Measurements from ENCODE around the gene PSMC3.

Gene PSMC3

DNA sequence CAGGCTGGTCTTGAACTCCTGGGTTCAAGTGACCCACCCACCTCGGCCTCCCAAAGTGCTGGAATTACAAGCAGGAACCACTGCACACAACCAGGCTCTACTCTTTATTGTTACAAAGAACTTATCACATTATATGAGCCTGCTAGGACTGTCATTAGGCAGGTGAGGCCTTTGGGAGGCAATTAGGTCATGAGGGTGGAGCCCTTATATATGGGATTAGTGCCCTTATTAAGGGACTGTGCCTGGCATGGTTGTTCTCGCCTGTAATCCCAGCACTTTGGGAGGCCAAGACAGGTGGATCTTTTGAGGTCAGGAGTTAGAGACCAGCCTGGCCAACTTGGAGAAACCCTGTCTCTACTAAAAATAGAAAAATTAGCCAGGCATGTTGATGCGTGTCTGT lies 10.5 kb upstream of the PSMC3 start:
- no peak for DNase-seq
- no peak for TF ChIP-seq POLR2A (IDR thresholded peaks at IDR 0.05; ENCODE audit: low read length)
- no peak for TF ChIP-seq GATA1 (IDR thresholded peaks at IDR 0.05; ENCODE audit: low read depth, low read length)

DNA sequence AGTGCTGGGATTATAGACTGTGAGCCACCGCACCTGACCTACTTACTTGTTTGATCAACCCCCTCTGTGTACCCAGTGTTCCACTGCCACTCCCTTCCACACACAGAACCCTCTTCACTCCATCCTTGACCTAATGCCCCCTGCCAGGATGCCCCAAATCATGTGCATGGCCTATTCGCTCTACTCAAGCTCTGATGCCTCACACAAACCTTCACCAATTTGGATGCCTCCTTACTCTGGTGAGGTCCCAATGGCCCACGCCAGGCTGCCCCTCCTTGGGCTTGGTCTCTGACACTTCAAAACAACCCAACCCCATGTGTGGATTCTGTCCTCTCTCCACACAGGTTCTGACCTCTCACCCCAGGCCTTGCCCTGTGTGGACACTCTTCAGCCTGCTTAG lies 9.4 kb upstream of the PSMC3 start:
- no peak for TF ChIP-seq POLR2A (IDR thresholded peaks at IDR 0.05; ENCODE audit: low read length)
- no peak for TF ChIP-seq GATA1 (IDR thresholded peaks at IDR 0.05; ENCODE audit: low read depth, low read length)
- no peak for DNase-seq

DNA sequence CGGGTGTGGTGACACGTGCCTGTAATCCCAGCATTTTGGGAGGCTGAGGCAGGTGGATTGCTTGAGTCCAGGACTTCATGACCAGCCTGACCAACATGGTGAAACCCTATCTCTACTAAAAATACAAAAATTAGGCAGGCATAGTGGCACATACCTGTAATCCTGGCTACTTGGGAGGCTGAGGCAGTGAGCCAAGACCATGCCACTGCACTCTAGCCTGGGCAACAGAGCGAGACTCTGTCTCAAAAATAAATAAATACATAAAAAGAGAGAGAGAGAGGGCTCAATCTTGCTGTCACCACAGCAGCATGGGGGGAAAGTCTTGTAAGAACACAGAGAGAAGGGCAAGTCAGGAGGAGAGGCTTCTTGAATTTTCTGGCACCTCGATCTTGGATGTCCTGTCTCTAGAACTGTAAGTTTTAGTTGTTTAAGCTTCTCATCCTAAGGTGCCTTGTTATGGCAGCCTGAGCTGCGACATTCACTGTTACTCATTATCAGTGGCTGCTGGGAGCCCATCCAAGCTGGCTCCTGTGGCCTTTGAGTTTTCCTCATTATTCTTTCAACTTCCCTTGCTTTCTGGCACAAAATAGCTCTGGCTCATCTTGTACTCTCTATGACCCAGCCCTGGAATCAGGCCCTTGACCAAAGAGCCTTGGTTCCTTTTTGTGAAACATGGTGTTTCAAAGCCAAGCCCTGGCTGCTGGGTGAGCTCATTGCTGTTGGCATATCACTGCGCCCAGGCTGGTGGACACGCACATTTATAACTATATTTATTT lies 8.0 kb upstream of the PSMC3 start:
- TF ChIP-seq POLR2A (IDR thresholded peaks at IDR 0.05; ENCODE audit: low read length), result no peak
- no peak for TF ChIP-seq GATA1 (IDR thresholded peaks at IDR 0.05; ENCODE audit: low read depth, low read length)

DNA sequence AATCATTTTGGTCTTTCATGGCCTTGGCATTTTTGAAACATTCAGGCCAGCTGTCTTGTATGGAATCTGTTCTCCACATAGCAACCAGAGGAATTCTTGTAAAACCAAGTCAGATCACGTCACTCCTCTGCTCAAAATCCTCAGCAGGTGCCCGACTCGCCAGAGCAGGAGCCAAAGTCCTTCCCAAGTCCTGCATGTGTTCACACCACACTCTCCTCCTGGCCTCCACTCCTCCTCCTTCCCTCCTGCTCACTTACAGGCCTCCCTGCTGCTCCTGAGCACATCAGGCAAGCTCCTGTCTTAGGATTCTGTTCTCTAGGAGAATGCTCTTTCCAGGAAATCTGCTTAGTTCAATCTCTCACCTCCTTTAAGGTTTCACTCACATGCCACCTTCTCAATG lies 6.9 kb upstream of the PSMC3 start:
- DNase-seq, result no peak
- no peak for TF ChIP-seq POLR2A (IDR thresholded peaks at IDR 0.05; ENCODE audit: low read length)
- no peak for TF ChIP-seq GATA1 (IDR thresholded peaks at IDR 0.05; ENCODE audit: low read depth, low read length)

More for the DNA sequence above, 8.0 kb upstream of the PSMC3 start:
- no peak for DNase-seq

DNA sequence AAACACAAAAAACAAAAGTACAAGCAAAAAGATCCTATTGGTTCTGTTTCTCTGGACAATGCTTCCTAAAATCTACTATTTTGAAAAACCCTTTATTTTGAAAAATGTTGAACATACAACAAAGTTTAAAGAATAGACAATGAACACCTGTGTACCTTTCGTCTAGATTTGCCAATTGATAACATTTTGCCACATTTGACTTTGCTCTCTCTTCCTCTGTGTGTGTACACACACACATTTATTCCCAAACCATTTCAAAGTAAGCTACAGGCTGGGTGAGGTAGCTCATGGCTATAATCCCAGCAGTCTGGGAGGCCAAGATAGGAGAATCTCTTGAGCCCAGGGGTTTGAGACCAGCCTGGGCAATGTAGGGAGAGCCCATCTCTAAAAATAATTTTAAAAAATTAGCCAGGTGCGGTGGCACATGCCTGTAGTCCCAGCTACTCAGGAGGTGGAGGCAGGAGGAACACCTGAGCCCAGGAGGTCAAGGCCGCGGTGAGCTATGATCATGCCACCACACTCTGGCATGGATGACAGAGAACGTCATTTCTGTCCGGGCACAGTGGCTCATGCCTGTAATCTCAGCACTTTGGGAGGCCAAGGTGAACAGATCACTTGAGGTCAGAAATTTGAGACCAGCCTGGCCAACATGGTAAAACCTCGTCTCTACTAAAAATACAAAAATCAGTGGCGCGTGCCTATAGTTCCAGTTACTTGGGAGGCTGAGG lies 5.3 kb upstream of the PSMC3 start:
- no peak for TF ChIP-seq POLR2A (IDR thresholded peaks at IDR 0.05; ENCODE audit: low read length)
- TF ChIP-seq GATA1 (IDR thresholded peaks at IDR 0.05; ENCODE audit: low read depth, low read length), result no peak
- DNase-seq, result peak in 1 of 2 experiments; percentile 18

DNA sequence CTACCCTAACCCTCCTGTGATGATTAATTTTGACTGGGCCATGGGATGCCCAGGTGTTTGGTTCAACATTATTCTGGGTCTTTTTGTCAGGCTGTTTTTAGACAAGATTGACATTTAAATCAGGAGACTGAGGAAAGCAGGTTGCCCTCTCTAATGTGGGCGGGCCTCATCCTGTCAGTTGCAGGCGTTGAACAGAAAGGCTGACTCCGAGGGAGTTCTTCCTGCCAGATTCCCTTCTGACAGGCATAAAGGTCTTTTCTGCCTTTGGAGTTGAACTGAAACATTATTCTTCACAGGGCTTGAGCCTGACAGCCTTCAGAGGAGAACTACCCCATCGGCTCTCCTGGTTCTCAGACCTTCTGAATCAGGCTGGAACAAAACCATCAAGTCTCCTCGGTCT lies 4.3 kb upstream of the PSMC3 start:
- DNase-seq, result no peak
- TF ChIP-seq POLR2A (IDR thresholded peaks at IDR 0.05; ENCODE audit: low read length) (no peak), GATA1 (IDR thresholded peaks at IDR 0.05; ENCODE audit: low read depth, low read length) (no peak)

DNA sequence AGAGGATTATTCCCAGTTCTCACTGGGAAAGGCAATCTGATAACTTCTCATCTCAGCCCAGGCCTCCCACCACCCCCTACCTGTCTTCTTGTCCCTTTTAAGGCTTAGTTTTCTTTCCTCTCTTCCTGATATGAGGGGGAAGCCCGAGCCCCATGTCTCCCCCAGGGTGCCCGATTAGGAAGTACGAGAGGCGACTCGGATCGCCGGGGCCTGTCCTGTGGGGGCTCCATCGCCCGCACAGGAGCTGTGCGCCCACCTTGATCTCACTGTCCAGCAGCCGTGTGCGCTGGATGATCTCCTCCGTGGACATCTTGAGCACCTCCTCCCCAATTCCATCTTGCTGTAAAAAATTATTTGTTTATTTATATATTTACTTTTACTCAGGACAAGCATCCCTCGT lies 628 bp downstream of the PSMC3 start:
- DNase-seq, result no peak
- TF ChIP-seq GATA1 (IDR thresholded peaks at IDR 0.05; ENCODE audit: low read depth, low read length) (no peak), POLR2A (IDR thresholded peaks at IDR 0.05; ENCODE audit: low read length) (no peak)

DNA sequence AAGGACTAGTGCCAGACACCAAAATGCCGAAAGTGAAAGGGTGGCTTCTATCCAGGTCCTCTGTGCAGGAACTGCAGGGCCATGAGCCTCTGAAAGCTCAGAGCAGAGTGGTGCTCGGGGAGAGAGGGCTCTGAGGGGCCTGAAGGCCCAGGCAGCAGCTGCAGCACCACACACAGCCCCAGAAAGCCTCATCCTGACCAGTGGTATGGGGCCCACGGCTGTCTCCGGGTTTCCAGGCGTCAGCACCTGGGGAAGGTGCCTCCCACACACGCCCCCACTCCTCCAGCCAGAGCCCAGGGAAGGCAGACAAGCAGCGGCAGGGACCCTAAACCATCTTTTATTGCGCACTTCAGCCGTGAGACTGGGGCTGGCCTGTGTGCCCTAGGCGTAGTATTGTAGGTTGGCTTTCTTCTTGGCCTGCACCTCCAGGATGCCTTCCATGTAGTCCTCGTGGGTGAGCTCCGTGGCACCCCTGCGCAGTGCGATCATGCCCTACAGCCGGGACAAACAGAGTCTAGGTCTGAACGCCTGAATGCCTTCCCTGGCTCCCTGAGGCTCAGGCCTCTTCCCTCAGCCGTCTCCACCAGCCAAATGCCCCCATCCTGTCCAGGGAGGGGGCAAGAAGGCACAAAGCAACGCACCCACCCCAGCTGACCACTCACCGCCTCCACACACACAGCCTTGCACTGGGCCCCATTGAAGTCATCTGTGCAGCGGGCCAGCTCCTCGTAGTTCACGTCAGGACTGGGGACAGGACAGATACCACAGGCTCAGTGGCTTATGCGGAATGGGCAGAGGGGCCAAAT lies 7.6 kb downstream of the PSMC3 start:
- TF ChIP-seq GATA1 (IDR thresholded peaks at IDR 0.05; ENCODE audit: low read depth, low read length) (no peak), POLR2A (IDR thresholded peaks at IDR 0.05; ENCODE audit: low read length) (no peak)
- no peak for DNase-seq

DNA sequence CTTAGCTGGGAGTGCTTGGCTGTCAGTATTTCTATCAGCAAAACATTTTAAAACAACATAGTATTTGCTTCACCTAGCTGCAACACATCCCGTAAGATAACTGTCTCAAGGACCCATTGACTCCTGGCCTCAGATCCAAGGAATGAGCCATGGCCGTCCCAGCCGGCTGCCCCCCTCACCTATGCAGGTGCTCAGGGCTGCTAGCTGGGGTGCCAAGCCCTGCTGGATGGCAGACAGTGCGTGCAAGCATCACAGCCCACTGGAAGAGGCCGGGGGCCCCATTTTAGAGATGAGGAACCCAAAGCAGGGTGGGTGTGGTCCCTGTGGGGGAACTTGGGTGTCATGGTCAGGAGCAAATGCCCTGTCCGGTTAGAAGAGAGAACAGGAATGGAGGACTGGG lies 8.5 kb downstream of the PSMC3 start:
- TF ChIP-seq GATA1 (IDR thresholded peaks at IDR 0.05; ENCODE audit: low read depth, low read length), result no peak
- no peak for DNase-seq

DNA sequence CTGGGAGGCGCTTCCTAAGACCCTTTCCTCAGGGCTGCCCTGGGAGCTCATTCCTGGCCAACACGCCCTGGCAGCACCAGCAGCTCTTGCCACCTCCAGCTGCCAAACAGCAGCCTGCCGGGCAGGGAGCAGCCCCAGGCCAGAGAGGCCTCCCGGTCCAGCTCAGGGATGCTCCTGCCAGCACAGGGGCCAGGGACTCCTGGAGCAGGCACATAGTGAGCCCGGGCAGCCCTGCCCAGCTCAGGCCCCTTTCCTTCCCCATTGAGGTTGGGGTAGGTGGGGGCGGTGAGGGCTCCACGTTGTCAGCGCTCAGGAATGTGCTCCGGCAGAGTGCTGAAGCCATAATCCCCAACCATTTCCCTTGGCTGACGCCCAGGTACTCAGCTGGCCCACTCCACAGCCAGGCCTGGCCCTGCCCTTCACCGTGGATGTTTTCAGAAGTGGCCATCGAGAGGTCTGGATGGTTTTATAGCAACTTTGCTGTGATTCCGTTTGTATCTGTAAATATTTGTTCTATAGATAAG lies 10.2 kb downstream of the PSMC3 start:
- no peak for TF ChIP-seq GATA1 (IDR thresholded peaks at IDR 0.05; ENCODE audit: low read depth, low read length)
- TF ChIP-seq POLR2A (IDR thresholded peaks at IDR 0.05; ENCODE audit: low read length), result peak; percentile 29
- no peak for DNase-seq

DNA sequence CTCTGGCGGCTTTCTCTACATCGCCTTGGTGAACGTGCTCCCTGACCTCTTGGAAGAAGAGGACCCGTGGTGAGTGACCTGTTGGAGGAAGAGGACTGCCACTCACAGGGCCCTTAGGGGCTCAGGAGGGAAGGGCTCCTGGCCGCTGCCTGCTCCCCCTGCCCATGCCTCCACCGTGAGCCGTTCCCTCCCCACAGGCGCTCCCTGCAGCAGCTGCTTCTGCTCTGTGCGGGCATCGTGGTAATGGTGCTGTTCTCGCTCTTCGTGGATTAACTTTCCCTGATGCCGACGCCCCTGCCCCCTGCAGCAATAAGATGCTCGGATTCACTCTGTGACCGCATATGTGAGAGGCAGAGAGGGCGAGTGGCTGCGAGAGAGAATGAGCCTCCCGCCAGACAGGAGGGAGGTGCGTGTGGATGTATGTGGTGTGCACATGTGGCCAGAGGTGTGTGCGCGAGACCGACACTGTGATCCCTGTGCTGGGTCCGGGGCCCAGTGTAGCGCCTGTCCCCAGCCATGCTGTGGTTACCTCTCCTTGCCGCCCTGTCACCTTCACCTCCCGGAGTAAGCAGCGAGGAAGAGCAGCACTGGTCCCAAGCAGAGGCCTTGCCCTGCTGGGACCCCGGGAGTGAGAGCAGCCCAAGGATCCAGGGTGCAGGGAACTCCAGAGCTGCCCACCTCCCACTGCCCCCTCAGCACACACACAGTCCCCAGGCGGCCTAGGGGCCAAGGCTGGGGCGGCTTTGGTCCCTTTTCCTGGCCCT lies 11.0 kb downstream of the PSMC3 start:
- no peak for DNase-seq
- TF ChIP-seq GATA1 (IDR thresholded peaks at IDR 0.05; ENCODE audit: low read depth, low read length), result no peak
- TF ChIP-seq POLR2A (IDR thresholded peaks at IDR 0.05; ENCODE audit: low read length), result peak; percentile 10

DNA sequence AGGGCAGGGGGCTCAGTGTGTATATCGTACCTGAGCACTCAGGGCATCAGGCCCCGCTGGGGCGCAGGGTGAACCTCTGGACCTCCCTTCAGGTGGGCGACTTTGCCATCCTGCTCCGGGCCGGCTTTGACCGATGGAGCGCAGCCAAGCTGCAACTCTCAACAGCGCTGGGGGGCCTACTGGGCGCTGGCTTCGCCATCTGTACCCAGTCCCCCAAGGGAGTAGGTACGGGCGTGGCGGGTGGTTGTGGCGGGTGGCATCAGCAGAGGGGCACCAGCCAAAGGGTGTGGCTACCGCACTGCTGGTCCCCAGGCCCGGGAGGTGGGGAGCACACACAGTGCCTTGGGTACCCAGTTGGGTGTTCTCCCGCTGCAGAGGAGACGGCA lies 11.6 kb downstream of the PSMC3 start:
- no peak for TF ChIP-seq GATA1 (IDR thresholded peaks at IDR 0.05; ENCODE audit: low read depth, low read length)
- no peak for TF ChIP-seq POLR2A (IDR thresholded peaks at IDR 0.05; ENCODE audit: low read length)
- DNase-seq, result no peak

DNA sequence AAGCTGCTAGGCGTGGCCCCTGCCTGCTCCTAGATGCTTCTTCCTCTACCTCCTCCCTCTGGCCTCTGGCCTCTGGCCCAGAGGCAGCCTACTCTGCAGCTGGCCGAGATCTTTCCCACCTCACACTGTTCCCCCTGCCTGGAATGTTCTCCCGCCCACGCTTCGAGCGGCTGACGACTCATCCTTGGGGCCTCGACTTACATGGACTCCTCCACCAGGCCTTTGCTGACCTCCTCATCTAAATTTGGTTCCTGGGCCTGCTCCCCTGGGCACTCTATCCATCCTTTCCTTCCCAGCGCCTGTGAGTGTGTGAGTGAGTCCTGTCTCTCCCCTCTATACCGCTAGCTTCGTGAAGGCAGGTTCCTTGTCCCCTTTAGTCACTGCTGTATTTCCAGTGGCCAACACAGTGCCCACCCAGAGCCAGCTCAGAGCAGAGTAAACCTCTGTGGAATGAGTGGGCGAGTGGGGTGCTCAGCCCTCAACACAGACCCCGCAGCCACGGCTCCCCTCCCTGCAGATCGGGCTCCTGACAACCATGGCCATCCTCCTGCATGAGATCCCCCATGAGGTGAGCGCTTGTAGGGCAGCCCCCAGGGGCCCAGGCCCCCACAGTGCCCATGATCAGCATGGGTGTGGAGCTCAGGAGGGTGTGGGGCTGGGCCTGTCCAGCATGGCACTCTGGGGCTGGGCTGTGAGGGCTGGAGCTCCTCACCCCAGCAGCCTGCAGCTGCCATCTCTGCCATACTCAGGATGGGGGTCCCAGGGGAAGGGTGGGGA lies 12.1 kb downstream of the PSMC3 start:
- no peak for DNase-seq
- no peak for TF ChIP-seq POLR2A (IDR thresholded peaks at IDR 0.05; ENCODE audit: low read length)
- no peak for TF ChIP-seq GATA1 (IDR thresholded peaks at IDR 0.05; ENCODE audit: low read depth, low read length)
